ENCODE data around the gene PER1.

GRCh38 chr17:8188263-8188839 is 36.1 kb upstream of the PER1 start:
- TF ChIP-seq POLR2A (IDR thresholded peaks at IDR 0.05) (no peak), CTCF (IDR thresholded peaks at IDR 0.05) (no peak)

Data from thyroid gland (tissue), 4 donors.